H9 (cell line): ENCODE data around the gene CC2D2B. TPM values are rescaled to one million over a fixed set of nuclear protein-coding genes. Genes with fewer than 3 reads are reported as not detected.

Experiments used
- DNase-seq: peaks from one replicate; pipeline ENCODE4 v3.0.0-alpha.2; 2017
- H2AFZ ChIP-seq: one replicate; pipeline ENCODE4 v1.6.1; 2013; ENCODE audit warnings: mild to moderate bottlenecking, low read length, control low read depth, moderate library complexity
- H2AK5ac ChIP-seq: 2 replicates; pipeline ENCODE4 v1.6.1; 2013; ENCODE audit warnings: low read length, control low read depth, mixed read lengths; ENCODE audit not compliant: insufficient read length
- H2BK120ac ChIP-seq: one replicate; pipeline ENCODE4 v1.6.1; 2013; ENCODE audit warnings: low read depth, mild to moderate bottlenecking, low read length, control low read depth, inconsistent platforms; ENCODE audit not compliant: poor library complexity, severe bottlenecking
- H2BK12ac ChIP-seq: 2 replicates; pipeline ENCODE4 v1.6.1; 2013; ENCODE audit warnings: low read length, control low read depth, mixed read lengths, low read depth; ENCODE audit not compliant: insufficient read length
- H2BK15ac ChIP-seq: 2 replicates; pipeline ENCODE4 v1.6.1; 2013; ENCODE audit warnings: low read depth, low read length, control low read depth
- H2BK20ac ChIP-seq: one replicate; pipeline ENCODE4 v1.6.1; 2013; ENCODE audit warnings: low read depth, mild to moderate bottlenecking, low read length, control low read depth, inconsistent platforms; ENCODE audit not compliant: poor library complexity, severe bottlenecking
- H2BK5ac ChIP-seq: 2 replicates; pipeline ENCODE4 v1.6.1; 2013; ENCODE audit warnings: low read length, control low read depth, mixed read lengths; ENCODE audit not compliant: insufficient read length
- H3K14ac ChIP-seq: 2 replicates; pipeline ENCODE4 v1.6.1; 2013; ENCODE audit warnings: low read length, control low read depth; ENCODE audit not compliant: insufficient read depth
- H3K18ac ChIP-seq: 2 replicates; pipeline ENCODE4 v1.6.1; 2013; ENCODE audit warnings: low read depth, mild to moderate bottlenecking, mixed read lengths, low read length, control low read depth; ENCODE audit not compliant: insufficient read length
- H3K23ac ChIP-seq: 2 replicates; pipeline ENCODE4 v1.6.1; 2013; ENCODE audit warnings: low read length, control low read depth, mixed read lengths, low read depth; ENCODE audit not compliant: insufficient read length
- H3K23me2 ChIP-seq: 2 replicates; pipeline ENCODE4 v1.6.1; 2013; ENCODE audit warnings: low read depth, mild to moderate bottlenecking, mixed read lengths, low read length, control low read depth; ENCODE audit not compliant: insufficient read length, poor library complexity, severe bottlenecking
- H3K27ac ChIP-seq: 2 replicates; pipeline ENCODE4 v1.5.1; 2013; ENCODE audit warnings: low read length, control low read depth, mixed read lengths, low read depth; ENCODE audit not compliant: insufficient read length
- H3K27me3 ChIP-seq: 2 replicates; pipeline ENCODE4 v1.6.1; 2013; ENCODE audit warnings: low read length, control low read depth, inconsistent platforms; ENCODE audit not compliant: insufficient read depth
- H3K4ac ChIP-seq: 2 replicates; pipeline ENCODE4 v1.6.1; 2013; ENCODE audit warnings: low read depth, mild to moderate bottlenecking, control low read depth, inconsistent platforms, low read length, moderate library complexity
- H3K4me1 ChIP-seq: 2 replicates; pipeline ENCODE4 v1.6.1; 2013; ENCODE audit warnings: low read length, control low read depth, inconsistent platforms; ENCODE audit not compliant: insufficient read depth
- H3K4me2 ChIP-seq: 2 replicates; pipeline ENCODE4 v1.6.1; 2013; ENCODE audit warnings: low read length, control low read depth, mixed read lengths; ENCODE audit not compliant: insufficient read length, insufficient read depth
- H3K56ac ChIP-seq: 2 replicates; pipeline ENCODE4 v1.6.1; 2013; ENCODE audit warnings: low read depth, mild to moderate bottlenecking, mixed read lengths, low read length, control low read depth; ENCODE audit not compliant: insufficient read length
- H3K79me1 ChIP-seq: 2 replicates; pipeline ENCODE4 v1.6.1; 2013; ENCODE audit warnings: low read depth, mild to moderate bottlenecking, moderate library complexity, low read length, control low read depth, inconsistent platforms; ENCODE audit not compliant: insufficient read depth, poor library complexity, severe bottlenecking
- H3K79me2 ChIP-seq: 2 replicates; pipeline ENCODE4 v1.6.1; 2013; ENCODE audit warnings: low read length, control low read depth, inconsistent platforms; ENCODE audit not compliant: insufficient read depth
- H3K9ac ChIP-seq: 2 replicates; pipeline ENCODE4 v1.6.1; 2013; ENCODE audit warnings: low read length, control low read depth, mixed read lengths; ENCODE audit not compliant: insufficient read length; ENCODE audit errors: extremely low read depth
- H3K9me3 ChIP-seq: one replicate; pipeline ENCODE4 v1.6.1; 2013; ENCODE audit warnings: low read depth, low read length, inconsistent platforms; ENCODE audit not compliant: control insufficient read depth
- H3T11ph ChIP-seq: one replicate; pipeline ENCODE4 v1.6.1; 2013; ENCODE audit warnings: mild to moderate bottlenecking, low read length, control low read depth, inconsistent platforms
- H4K20me1 ChIP-seq: one replicate; pipeline ENCODE4 v1.6.1; 2013; ENCODE audit not compliant: control insufficient read depth, insufficient read length, insufficient read depth
- H4K5ac ChIP-seq: 2 replicates; pipeline ENCODE4 v1.6.1; 2013; ENCODE audit warnings: low read depth, mild to moderate bottlenecking, mixed read lengths, low read length, control low read depth; ENCODE audit not compliant: insufficient read length
- H4K8ac ChIP-seq: replicated peaks from 2 replicates; pipeline ENCODE4 v1.6.1; 2013; ENCODE audit warnings: low read length, control low read depth, mixed read lengths, low read depth; ENCODE audit not compliant: insufficient read length
- H4K91ac ChIP-seq: 2 replicates; pipeline ENCODE4 v1.6.1; 2013; ENCODE audit warnings: low read depth, mild to moderate bottlenecking, moderate library complexity, mixed read lengths, low read length, control low read depth; ENCODE audit not compliant: insufficient read length
- H3K27ac Mint-ChIP-seq, 3 experiments: 2 replicates in 2 of 3; 3 replicates in 1 of 3; pipeline ENCODE4 v1.8.0; 2020 to 2021; ENCODE audit warnings: mixed read lengths in 3 of 3, mild to moderate bottlenecking in 1 of 3, moderate library complexity in 1 of 3
- H3K27me3 Mint-ChIP-seq: 2 replicates; pipeline ENCODE4 v1.8.0; 2021; ENCODE audit warnings: low read depth, mild to moderate bottlenecking, moderate library complexity, mixed read lengths
- H3K36me3 Mint-ChIP-seq, 3 experiments: 2 replicates in 2 of 3; 3 replicates in 1 of 3; pipeline ENCODE4 v1.8.0; 2020 to 2021; ENCODE audit warnings: low read depth in 3 of 3, mixed read lengths in 3 of 3; ENCODE audit not compliant: insufficient read depth in 1 of 3
- H3K4me1 Mint-ChIP-seq, 2 experiments: 2 replicates each; pipeline ENCODE4 v1.8.0; 2020; ENCODE audit warnings: mixed read lengths in 2 of 2
- H3K4me3 Mint-ChIP-seq, 2 experiments: 2 replicates in 1 of 2; 3 replicates in 1 of 2; pipeline ENCODE4 v1.8.0; 2020 to 2021; ENCODE audit warnings: mild to moderate bottlenecking in 2 of 2, mixed read lengths in 2 of 2, moderate library complexity in 1 of 2
- H3K9me3 Mint-ChIP-seq, 2 experiments: 2 replicates in 1 of 2; 3 replicates in 1 of 2; pipeline ENCODE4 v1.8.0; 2020; ENCODE audit warnings: mild to moderate bottlenecking in 2 of 2, mixed read lengths in 2 of 2, moderate library complexity in 1 of 2
- WGBS: extraction: QIAGEN DNeasy Blood & Tissue Kit; methylation state at CpG from one replicate; pipeline ENCODE4 v1.1.7; 2013; ENCODE audit warnings: missing lambda C conversion rate, low lambda C conversion rate, mixed read lengths; ENCODE audit not compliant: insufficient read length; ENCODE audit errors: extremely low coverage; 5-methylcytosine and 5-hydroxymethylcytosine counted together
- total RNA-seq: library from RNA; stranded (reverse); gene quantifications from 2 replicates; pipeline ENCODE4 v1.2.1, GENCODE V29; 2021
- TF ChIP-seq, protein P1 (sequence below): fragments of 200-600 bp; sonication (generic); conservative IDR thresholded peaks from 3 replicates; pipeline ENCODE4 v1.8.0; 2021; ENCODE audit warnings: antibody characterized with exemption, mild to moderate bottlenecking

The CC2D2B gene
- total RNA-seq, 1 experiment from 2014 or later, result 0.72 TPM

GRCh38 chr10:96044736-96045135, 137.0 kb downstream of the CC2D2B start:
- WGBS, result no CpG with 5 or more reads among the region's 8 CpGs
- Histone ChIP-seq H2AK5ac (no peak overlapping the region), H3K79me2 (peaks cover 26% of the 10 kb centered on the region; the same call in 1 of the 2 replicates), H4K8ac (no peak overlapping the region), H3K9ac (peak overlapping the region; percentile 90), H2BK5ac (no peak overlapping the region), H3K27ac (no peak overlapping the region), H2BK12ac (no peak overlapping the region), H4K91ac (no peak overlapping the region), H3K4me2 (peak overlapping the region; percentile 94), H4K5ac (no peak overlapping the region), H3K4me1 (no peaks in the 10 kb centered on the region), H3K23ac (no peak overlapping the region), H3K56ac (no peak overlapping the region), H2AFZ (no peak overlapping the region), H2BK20ac (no peak overlapping the region), H3K27me3 (no peaks in the 10 kb centered on the region; the same call in 1 of the 2 replicates), H3K23me2 (peaks cover 4% of the 10 kb centered on the region), H2BK15ac (no peak overlapping the region), H2BK120ac (no peak overlapping the region), H3K9me3 (no peaks in the 10 kb centered on the region), H3K4ac (no peak overlapping the region), H3K79me1 (no peaks in the 10 kb centered on the region), H3K18ac (no peak overlapping the region), H3T11ph (no peak overlapping the region), H4K20me1 (no peaks in the 10 kb centered on the region), H3K14ac (no peak overlapping the region)
- DNase-seq, result no peak
- peak overlapping the region in 2 of 3 experiments; percentile 14 to 96; a peak in 3 of 7 replicates for H3K27ac Mint-ChIP-seq
- TF ChIP-seq, protein P1, sequence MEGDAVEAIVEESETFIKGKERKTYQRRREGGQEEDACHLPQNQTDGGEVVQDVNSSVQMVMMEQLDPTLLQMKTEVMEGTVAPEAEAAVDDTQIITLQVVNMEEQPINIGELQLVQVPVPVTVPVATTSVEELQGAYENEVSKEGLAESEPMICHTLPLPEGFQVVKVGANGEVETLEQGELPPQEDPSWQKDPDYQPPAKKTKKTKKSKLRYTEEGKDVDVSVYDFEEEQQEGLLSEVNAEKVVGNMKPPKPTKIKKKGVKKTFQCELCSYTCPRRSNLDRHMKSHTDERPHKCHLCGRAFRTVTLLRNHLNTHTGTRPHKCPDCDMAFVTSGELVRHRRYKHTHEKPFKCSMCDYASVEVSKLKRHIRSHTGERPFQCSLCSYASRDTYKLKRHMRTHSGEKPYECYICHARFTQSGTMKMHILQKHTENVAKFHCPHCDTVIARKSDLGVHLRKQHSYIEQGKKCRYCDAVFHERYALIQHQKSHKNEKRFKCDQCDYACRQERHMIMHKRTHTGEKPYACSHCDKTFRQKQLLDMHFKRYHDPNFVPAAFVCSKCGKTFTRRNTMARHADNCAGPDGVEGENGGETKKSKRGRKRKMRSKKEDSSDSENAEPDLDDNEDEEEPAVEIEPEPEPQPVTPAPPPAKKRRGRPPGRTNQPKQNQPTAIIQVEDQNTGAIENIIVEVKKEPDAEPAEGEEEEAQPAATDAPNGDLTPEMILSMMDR, result no peak
- H3K36me3 Mint-ChIP-seq, result peaks cover 34 to 42% (median 36%) of the 10 kb centered on the region in 3 experiments
- H3K27me3 Mint-ChIP-seq, result peaks cover 14% of the 10 kb centered on the region
- H3K9me3 Mint-ChIP-seq, result peaks cover 0 to 4% of the 10 kb centered on the region in 2 experiments; a peak in 2 of 5 replicates
- H3K4me3 Mint-ChIP-seq, result peak overlapping the region; percentile 95
- peaks cover 21 to 26% of the 10 kb centered on the region in 2 experiments for H3K4me1 Mint-ChIP-seq
